Type B pancreatic cell (in vitro differentiated cells): ENCODE results near the gene DMWD. TPM values are rescaled to one million over a fixed set of nuclear protein-coding genes. Genes with fewer than 3 reads are reported as not detected.

Source experiments
- DNase-seq: peaks from one replicate; pipeline ENCODE4 v3.0.0; 2021; ENCODE audit warnings: mixed read lengths; ENCODE audit not compliant: unreplicated experiment; ENCODE audit errors: extremely low spot score
- H3K27ac Mint-ChIP-seq: 2 replicates; pipeline ENCODE4 v1.8.0; 2021; ENCODE audit warnings: mild to moderate bottlenecking, mixed read lengths
- H3K27me3 Mint-ChIP-seq: 2 replicates; pipeline ENCODE4 v1.8.0; 2021; ENCODE audit warnings: mixed read lengths
- H3K36me3 Mint-ChIP-seq: 2 replicates; pipeline ENCODE4 v1.8.0; 2021; ENCODE audit warnings: mixed read lengths
- H3K4me1 Mint-ChIP-seq: one replicate; pipeline ENCODE4 v1.8.0; 2021; ENCODE audit warnings: mixed read lengths; ENCODE audit not compliant: unreplicated experiment
- H3K4me3 Mint-ChIP-seq: 2 replicates; pipeline ENCODE4 v1.8.0; 2021; ENCODE audit warnings: mild to moderate bottlenecking, mixed read lengths
- H3K9me3 Mint-ChIP-seq: 2 replicates; pipeline ENCODE4 v1.8.0; 2021; ENCODE audit warnings: mixed read lengths
- CTCF ChIP-seq: fragments of 200-600 bp; sonication (generic); conservative IDR thresholded peaks from 2 replicates; pipeline ENCODE4 v1.5.0; 2021; ENCODE audit warnings: antibody characterized with exemption, mild to moderate bottlenecking
- total RNA-seq: library from RNA; stranded (reverse); gene quantifications from 2 replicates; pipeline ENCODE4 v1.2.1, GENCODE V29; 2021; ENCODE audit warnings: low replicate concordance

DMWD gene
- total RNA-seq, 1 donor from 2014 or later: 94.0 TPM

DNA sequence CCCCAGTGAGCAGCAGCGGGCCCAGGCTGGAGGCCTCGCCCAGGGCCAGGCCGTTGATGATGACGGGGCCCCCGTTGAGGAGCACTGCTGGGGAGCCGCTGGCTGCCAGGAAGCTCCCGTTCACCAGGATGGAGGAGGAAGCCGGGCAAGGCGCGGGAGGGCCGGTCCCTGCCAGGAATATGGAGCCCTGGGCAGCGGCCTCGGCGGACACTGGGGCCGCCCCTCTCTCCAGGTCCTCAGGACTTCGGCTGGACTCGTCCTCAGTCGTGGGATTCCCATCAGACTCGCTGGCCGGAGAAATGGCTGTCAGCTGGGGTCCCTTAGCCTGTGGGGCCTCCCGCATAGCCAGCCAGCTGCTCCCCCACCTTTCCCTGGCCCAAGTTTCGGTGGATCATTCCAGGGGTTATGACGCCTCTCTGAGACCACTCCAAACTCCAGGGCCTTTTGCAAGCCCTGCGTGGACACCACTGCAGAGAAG lies 25.7 kb downstream of the DMWD start:
- no peaks in the 10 kb centered on the region for H3K36me3 Mint-ChIP-seq
- peaks cover 15% of the 10 kb centered on the region for H3K4me1 Mint-ChIP-seq
- no peaks in the 10 kb centered on the region for H3K27me3 Mint-ChIP-seq
- H3K4me3 Mint-ChIP-seq: peak overlapping the region; percentile 91
- TF ChIP-seq CTCF: no peak
- peak overlapping the region; percentile 84 for H3K27ac Mint-ChIP-seq
- H3K9me3 Mint-ChIP-seq: no peaks in the 10 kb centered on the region
- DNase-seq: no peak

GRCh38 chr19:45766296-45766868 lies 26.3 kb downstream of the DMWD start:
- Mint-ChIP-seq H3K4me3 (no peak overlapping the region), H3K36me3 (no peaks in the 10 kb centered on the region), H3K9me3 (no peaks in the 10 kb centered on the region), H3K4me1 (peaks cover 15% of the 10 kb centered on the region), H3K27me3 (no peaks in the 10 kb centered on the region), H3K27ac (no peak overlapping the region)
- no peak for TF ChIP-seq CTCF
- DNase-seq: no peak

DNA sequence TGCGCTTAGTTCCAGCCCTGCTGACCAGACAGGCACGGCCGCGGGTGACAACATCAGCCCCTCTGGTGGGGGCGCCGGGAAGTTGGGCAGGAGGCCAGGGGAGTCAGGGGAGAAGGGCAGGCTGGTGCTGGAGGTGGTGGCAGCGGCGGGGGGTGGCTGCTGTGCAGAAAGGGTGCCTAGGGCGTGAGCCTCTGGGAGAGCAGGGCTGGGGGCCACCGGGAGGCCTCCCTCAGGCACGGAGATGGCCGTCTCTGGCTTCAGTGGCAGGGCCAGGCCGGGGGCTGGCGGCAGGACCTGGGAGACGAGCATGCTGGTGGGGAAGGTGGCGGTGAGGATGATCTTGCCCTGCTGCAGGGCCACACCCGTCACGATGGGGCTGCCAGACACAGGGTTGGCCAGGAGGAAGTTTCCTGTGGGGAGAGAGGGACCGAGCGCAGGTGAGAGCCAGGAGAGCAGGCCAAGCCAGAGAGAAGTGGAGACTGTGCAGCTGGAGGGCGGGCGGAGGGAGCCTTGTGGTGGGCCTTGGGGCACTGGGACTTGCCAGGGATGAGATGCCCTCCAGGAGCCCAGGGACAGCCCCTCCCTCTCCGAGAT lies 26.8 kb downstream of the DMWD start:
- no peak for TF ChIP-seq CTCF
- Mint-ChIP-seq H3K4me1 (peaks cover 11% of the 10 kb centered on the region), H3K4me3 (peak overlapping the region; percentile 61), H3K36me3 (no peaks in the 10 kb centered on the region), H3K9me3 (no peaks in the 10 kb centered on the region), H3K27ac (peak overlapping the region; percentile 71), H3K27me3 (no peaks in the 10 kb centered on the region)
- no peak for DNase-seq

DNA sequence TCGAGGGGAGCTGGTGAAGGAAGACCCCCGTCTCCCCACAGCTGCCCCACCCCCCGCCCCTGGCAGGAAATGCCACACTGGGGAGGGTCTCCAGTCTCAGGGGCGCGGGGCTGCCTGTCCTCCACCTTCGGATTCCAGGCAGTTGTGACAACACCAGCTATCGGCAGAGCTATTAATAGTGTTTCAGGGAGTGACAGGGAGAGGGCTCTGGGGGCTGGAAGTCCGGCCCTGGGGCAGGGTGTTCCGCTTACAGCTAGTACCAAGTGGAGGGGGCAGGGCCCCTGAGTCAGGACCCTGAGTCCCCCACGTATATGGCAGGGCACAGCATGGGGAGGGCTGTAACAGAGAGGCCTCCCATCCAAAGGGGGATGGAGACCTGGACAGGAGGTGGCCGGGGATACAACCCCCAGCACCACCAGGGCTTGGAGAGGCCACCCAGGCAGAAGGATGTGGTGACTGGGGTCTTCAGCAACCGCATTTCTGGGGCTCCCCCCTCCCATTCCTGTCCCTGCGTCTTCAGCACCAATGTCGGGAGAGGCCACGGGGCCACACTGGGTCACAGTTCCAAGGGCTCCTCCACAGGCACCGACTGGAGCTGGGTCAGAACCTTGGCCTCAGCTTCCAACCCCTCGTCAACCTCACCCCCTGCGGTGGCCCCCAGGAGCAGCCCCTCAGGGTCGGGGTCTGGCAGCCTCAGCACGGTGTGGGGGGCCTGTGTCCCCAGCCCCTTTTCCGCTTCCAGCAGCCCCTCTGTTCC lies 27.5 kb downstream of the DMWD start:
- peak overlapping the region; percentile 77 for H3K4me3 Mint-ChIP-seq
- no peak for DNase-seq

DNA sequence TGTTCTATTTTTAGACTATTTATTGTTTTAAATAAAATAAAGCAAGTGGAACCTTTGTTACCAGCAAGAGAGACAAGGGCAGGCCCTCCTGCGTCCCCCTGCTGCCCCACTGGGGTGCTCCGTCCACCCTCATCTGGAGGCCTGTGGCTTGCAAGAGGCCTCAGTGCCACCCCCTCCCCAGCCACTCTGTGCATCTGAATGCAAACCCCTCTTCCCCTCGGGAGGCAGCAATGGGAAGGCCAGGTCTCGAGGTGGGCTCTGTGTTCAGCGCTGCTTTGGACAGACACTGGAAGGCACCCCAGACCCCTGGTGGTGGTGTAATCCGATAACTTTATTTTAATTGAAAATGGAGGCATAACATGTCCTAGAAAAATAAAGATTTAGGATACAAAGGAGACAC lies 28.2 kb downstream of the DMWD start:
- Mint-ChIP-seq H3K27me3 (no peaks in the 10 kb centered on the region), H3K9me3 (no peaks in the 10 kb centered on the region), H3K4me3 (peak overlapping the region; percentile 77), H3K36me3 (no peaks in the 10 kb centered on the region), H3K4me1 (peaks cover 7% of the 10 kb centered on the region), H3K27ac (peak overlapping the region; percentile 69)
- peak; percentile 51 for TF ChIP-seq CTCF
- DNase-seq: no peak

More for the DNA sequence above, 27.5 kb downstream of the DMWD start:
- Mint-ChIP-seq H3K36me3 (no peaks in the 10 kb centered on the region), H3K27me3 (no peaks in the 10 kb centered on the region), H3K9me3 (no peaks in the 10 kb centered on the region), H3K27ac (peak overlapping the region; percentile 69), H3K4me1 (peaks cover 7% of the 10 kb centered on the region)
- no peak for TF ChIP-seq CTCF
